Esophagus squamous epithelium (tissue), 5 donors: ENCODE data around the gene RAB20. TPM values are rescaled to one million over a fixed set of nuclear protein-coding genes. Genes with fewer than 3 reads are reported as not detected.
"Not testable (repeated sequence)": the region's sequence is repeated elsewhere in the genome, so short reads cannot be mapped to it uniquely, and the experiment has no call there.

Source experiments
- DNase-seq: peaks from one replicate; lab custom pipeline; 2025; lab: John Stamatoyannopoulos, UW
- H3K27ac ChIP-seq, 4 donors: fragments of 200-600 bp; sonication (generic); one replicate each; pipeline ENCODE4 v1.5.1; 2016 to 2019; ENCODE audit warnings: mild to moderate bottlenecking in 1 of 4
- H3K27me3 ChIP-seq, 4 donors: fragments of 200-600 bp; sonication (generic); 1 replicate in 3 of 4; 2 replicates in 1 of 4; pipeline versions ENCODE4 v1.5.1 to v1.6.0; 2017 to 2021; ENCODE audit warnings: antibody characterized with exemption in 1 of 4
- H3K36me3 ChIP-seq, 3 donors: fragments of 200-600 bp; sonication (generic); one replicate each; pipeline ENCODE4 v1.5.1; 2016 to 2019
- H3K4me1 ChIP-seq, 3 donors: fragments of 200-600 bp; sonication (generic); one replicate each; pipeline ENCODE4 v1.5.1; 2017 to 2019
- H3K4me3 ChIP-seq, 4 donors: fragments of 200-600 bp; sonication (generic); 1 replicate in 3 of 4; 2 replicates in 1 of 4; pipeline ENCODE4 v1.5.1; 2016 to 2019; ENCODE audit warnings: mild to moderate bottlenecking in 2 of 4, moderate library complexity in 1 of 4
- H3K9me3 ChIP-seq, 3 donors: fragments of 200-600 bp; sonication (generic); one replicate each; pipeline ENCODE4 v1.5.1; 2016 to 2019
- POLR2A ChIP-seq, 4 donors: fragments of 450-650 bp; IDR thresholded peaks; one replicate each; pipeline ENCODE4 v1.6.1; 2017; ENCODE audit warnings: antibody characterized with exemption in 4 of 4, mild to moderate bottlenecking in 4 of 4, moderate library complexity in 3 of 4
- WGBS, 2 donors: methylation state at CpG; one replicate each; pipeline ENCODE4 v1.1.5; 2018; 5-methylcytosine and 5-hydroxymethylcytosine counted together
- intact Hi-C: fragments of 100-400 bp; cut with DNase I; formaldehyde crosslinking; loops from one replicate; pipeline ENCODE4 v1.15.0; 2022
- total RNA-seq, 4 donors: library from RNA; depleted of rRNA; stranded (reverse); fragments of >200 nt; gene quantifications; one replicate each; pipeline ENCODE4 v1.1.0, GENCODE V29; 2016
- TF ChIP-seq, protein P1 (sequence below), 6 experiments: fragments of 450-650 bp in 4 of 6; fragments of 200-600 bp in 2 of 6; sonication (generic) in 2 of 6; IDR thresholded peaks; one replicate each; pipeline ENCODE4 v1.5.1; 2016 to 2019; ENCODE audit warnings: antibody characterized with exemption in 6 of 6, mild to moderate bottlenecking in 4 of 6, moderate library complexity in 4 of 6
- donor health status: DM: yes; HTN: yes; CAD: no.

RAB20 gene
- total RNA-seq, 4 donors from 2014 or later, result 1.3 to 7.2 (median 4.3) TPM

DNA sequence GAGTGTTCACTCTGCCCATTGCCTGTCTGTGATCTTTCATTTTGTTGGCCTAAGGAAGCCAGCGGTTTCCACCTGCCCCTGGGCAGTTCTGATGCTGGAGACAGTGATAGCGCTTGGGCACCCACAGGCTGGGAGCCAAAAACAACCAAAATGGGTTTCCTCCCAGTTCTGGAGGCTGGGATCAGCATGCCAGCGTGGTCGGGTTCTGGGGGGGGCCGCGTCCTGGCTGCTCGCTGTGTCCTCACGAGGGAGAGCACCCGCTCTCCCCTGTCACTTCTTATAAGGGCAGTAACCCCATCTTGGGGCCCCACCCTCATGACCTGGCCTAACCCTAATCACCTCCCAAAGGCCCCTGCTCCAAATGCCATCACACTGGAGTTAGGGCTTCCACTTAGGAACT is 67.9 kb downstream of the RAB20 start:
- WGBS, 2 donors, result 92 to 100% methylated on average over 4 to 9 of the region's 9 CpGs
- TF ChIP-seq POLR2A (IDR thresholded peaks at IDR 0.05), result no peak
- TF ChIP-seq, protein P1, sequence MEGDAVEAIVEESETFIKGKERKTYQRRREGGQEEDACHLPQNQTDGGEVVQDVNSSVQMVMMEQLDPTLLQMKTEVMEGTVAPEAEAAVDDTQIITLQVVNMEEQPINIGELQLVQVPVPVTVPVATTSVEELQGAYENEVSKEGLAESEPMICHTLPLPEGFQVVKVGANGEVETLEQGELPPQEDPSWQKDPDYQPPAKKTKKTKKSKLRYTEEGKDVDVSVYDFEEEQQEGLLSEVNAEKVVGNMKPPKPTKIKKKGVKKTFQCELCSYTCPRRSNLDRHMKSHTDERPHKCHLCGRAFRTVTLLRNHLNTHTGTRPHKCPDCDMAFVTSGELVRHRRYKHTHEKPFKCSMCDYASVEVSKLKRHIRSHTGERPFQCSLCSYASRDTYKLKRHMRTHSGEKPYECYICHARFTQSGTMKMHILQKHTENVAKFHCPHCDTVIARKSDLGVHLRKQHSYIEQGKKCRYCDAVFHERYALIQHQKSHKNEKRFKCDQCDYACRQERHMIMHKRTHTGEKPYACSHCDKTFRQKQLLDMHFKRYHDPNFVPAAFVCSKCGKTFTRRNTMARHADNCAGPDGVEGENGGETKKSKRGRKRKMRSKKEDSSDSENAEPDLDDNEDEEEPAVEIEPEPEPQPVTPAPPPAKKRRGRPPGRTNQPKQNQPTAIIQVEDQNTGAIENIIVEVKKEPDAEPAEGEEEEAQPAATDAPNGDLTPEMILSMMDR (IDR thresholded peaks at IDR 0.05), result no peak
- Histone ChIP-seq H3K27me3 (no peaks in the 10 kb centered on the region), H3K4me1 (no peaks in the 10 kb centered on the region), H3K36me3 (peaks cover 0 to 95% (median 0%) of the 10 kb centered on the region in 3 donors), H3K27ac (no peak overlapping the region), H3K9me3 (no peaks in the 10 kb centered on the region), H3K4me3 (no peak overlapping the region)
- intact Hi-C loops, result no loop called here
- DNase-seq, result no peak

DNA sequence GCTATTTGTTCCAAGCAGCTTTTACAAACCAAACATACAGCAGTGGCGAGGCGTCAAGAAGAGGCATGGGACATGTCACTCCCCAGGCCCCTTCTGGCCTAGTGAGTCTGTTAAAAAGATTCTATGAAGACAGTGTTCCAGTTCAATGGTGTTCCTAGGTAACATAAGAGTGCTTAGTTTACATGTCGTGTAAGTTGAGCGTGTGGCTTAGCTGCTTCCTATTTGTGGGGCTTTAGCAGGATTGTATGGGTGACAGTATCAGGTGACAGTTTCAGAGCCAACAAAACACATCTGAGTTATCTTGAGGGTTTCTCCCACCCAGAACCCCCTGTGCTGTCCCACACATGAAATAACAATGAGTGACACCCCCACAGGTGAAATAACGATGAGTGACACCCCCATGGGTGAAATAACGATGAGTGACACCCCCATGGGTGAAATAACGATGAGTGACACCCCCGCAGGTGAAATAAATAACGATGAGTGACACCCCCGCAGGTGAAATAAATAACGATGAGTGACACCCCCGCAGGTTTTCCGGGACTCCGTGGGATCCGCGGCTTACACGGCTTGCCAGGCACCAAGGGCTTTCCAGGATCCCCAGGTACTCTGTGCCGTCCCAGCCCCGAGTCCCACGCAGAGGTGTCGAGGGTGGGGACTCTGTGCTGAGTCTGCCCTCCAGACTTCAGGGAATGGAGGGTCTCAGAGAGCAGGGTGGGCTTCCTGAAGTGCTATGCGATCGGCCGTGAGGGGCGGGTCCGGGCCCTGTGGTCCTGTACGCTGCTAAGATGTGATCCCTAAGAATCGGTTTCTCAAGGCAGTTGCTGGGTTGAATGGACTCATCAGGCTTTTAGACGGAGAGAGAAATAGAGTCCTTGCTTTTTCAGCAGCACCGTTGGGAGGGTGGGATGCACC is 68.6 kb downstream of the RAB20 start:
- Histone ChIP-seq H3K4me3 (no peak overlapping the region), H3K27me3 (no peaks in the 10 kb centered on the region), H3K9me3 (no peaks in the 10 kb centered on the region), H3K36me3 (peaks cover 0 to 94% (median 0%) of the 10 kb centered on the region in 3 donors), H3K27ac (no peak overlapping the region), H3K4me1 (no peaks in the 10 kb centered on the region)
- TF ChIP-seq POLR2A (IDR thresholded peaks at IDR 0.05), result no peak
- TF ChIP-seq, protein P1 (IDR thresholded peaks at IDR 0.05), result no peak
- WGBS, 2 donors, result 86 to 90% methylated on average over 21 to 24 of the region's 30 CpGs
- no peak for DNase-seq
- intact Hi-C loops, result no loop called here

DNA sequence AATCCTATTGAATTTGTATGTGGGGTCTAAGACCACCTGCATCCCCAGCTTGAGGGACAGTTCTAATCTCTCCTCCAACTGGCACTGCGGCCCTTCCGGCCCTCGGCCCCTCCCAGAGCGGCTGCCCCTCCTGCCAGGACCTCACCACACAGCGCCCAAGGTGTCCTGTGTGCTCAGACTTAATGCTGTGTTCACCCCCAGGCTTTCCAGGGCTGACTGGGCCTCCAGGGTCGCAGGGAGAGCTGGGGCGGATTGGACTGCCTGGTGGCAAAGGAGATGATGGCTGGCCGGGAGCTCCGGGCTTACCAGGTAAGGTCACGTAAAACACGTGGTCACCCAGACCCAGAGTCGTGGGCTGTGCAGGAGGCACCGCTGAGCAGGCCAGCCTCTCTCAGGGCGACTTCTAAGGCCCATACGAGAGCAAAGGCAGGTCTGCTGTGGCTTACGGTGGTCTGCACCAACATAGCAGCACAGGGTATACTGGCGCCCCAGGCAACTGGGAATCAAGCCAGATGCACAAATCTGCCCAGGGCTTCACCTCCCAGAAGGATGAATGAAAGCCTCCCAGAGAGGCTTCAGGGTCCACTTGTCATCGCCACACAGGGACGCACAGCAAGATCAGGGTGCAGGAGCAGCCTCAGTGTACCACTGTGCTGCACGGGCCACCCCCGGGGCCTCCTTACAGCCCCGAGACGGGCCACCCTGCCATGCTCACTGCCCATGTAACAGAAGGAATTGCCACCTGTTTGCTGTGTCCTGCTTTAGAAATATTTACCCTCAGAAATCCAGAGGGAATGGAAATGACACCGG is 69.4 kb downstream of the RAB20 start:
- H3K9me3 ChIP-seq, result no peaks in the 10 kb centered on the region
- H3K4me3 ChIP-seq, result no peak overlapping the region
- H3K27ac ChIP-seq, result no peak overlapping the region
- 89 to 93% methylated on average over 3 to 14 of the region's 24 CpGs for WGBS, 2 donors
- intact Hi-C loops, result no loop called here
- H3K27me3 ChIP-seq, result no peaks in the 10 kb centered on the region
- H3K4me1 ChIP-seq, result no peaks in the 10 kb centered on the region
- no peak for DNase-seq
- TF ChIP-seq POLR2A (IDR thresholded peaks at IDR 0.05), result no peak
- TF ChIP-seq, protein P1 (IDR thresholded peaks at IDR 0.05), result no peak
- H3K36me3 ChIP-seq, result peaks cover 0 to 87% (median 0%) of the 10 kb centered on the region in 3 donors

DNA sequence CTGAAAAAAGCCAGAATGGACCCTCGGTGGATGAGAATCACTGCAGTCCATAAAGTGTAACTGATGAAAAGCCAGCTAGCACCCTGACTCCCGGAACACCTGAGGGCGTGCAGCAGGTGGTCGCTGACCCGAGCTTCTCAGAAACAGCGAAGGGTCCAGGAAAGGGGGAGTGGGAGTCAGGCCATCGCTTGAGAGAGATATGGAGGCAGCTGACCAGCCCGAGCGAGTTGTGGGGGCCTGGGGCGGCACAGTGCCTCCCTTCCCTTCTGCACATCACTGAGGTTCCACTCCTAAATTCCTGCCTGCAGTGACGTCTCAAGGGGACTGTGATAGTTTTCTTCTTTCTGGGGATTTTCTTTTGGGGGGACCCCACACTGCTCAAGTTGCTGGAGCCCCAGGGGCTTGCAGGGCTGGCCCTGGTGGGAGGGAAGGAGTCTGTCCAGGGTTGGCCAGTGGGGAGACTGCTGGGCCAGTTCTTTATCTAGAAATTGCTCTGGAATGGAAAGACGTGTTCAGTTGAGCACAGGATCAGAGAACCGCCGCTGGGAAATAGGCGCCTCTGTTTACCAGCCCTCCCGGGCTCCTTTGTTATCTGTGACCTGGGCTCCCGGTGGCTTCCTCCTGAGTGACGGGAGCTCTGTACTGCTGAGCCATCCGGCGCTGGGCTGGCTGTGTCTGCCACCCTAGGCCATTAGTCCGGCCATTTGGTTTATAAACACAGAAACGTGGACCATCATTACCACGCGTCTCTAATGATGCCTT is 71.3 kb downstream of the RAB20 start:
- no peak for DNase-seq
- H3K36me3 ChIP-seq, result peaks cover 0 to 78% (median 0%) of the 10 kb centered on the region in 3 donors
- no peaks in the 10 kb centered on the region for H3K9me3 ChIP-seq
- H3K4me1 ChIP-seq, result no peaks in the 10 kb centered on the region
- no peaks in the 10 kb centered on the region for H3K27me3 ChIP-seq
- TF ChIP-seq POLR2A (IDR thresholded peaks at IDR 0.05), result no peak
- TF ChIP-seq, protein P1 (IDR thresholded peaks at IDR 0.05), result no peak
- intact Hi-C loops, result no loop called here
- no peak overlapping the region for H3K4me3 ChIP-seq
- 72 to 84% methylated on average over 20 to 24 of the region's 24 CpGs for WGBS, 2 donors
- no peak overlapping the region for H3K27ac ChIP-seq

DNA sequence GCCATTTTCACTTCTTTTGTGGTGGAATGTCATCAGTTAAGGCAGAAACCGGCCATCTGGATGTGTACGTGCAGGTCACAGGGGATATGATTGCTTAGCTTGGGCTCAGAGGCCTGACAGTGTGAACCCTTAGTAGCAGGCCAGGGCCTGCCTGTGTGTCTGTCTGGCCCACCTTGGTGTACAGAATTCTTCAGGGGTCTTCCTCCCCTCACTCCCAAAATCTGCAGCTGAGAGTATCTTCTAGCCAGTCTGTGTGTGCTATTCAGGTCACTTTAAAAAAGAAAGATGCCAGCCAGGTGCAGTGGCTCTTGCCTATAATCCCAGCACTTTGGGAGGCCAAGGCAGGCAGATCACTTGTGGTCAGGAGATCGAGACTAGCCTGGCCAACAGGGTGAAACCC is 74.6 kb downstream of the RAB20 start:
- WGBS, 2 donors, result 77 to 80% methylated on average over 2 to 3 of the region's 3 CpGs
- H3K27me3 ChIP-seq, DNase-seq, H3K9me3 ChIP-seq, intact Hi-C loops, H3K27ac ChIP-seq, H3K4me3 ChIP-seq, H3K4me1 ChIP-seq: not testable (repeated sequence)
- H3K36me3 ChIP-seq, result peaks cover 0 to 71% (median 0%) of the 10 kb centered on the region in 3 donors
